ENCODE data around the gene CC2D2A.

GRCh38 chr4:15605537-15605936 lies 135.9 kb downstream of the CC2D2A start:
- TF ChIP-seq CTCF (IDR thresholded peaks at IDR 0.05) (no peak), EP300 (IDR thresholded peaks at IDR 0.05) (no peak), POLR2A (IDR thresholded peaks at IDR 0.05) (no peak), POLR2AphosphoS5 (IDR thresholded peaks at IDR 0.05) (no peak)
